Activated T-cell treated with anti-CD3 and anti-CD28 coated beads for 24 hours (primary cell): ENCODE data around the gene JADE2.
"Not testable (repeated sequence)": the region's sequence is repeated elsewhere in the genome, so short reads cannot be mapped to it uniquely, and the experiment has no call there.

Experiments used
- DNase-seq: peaks from one replicate; pipeline ENCODE4 v3.0.0-alpha.2; 2020; ENCODE audit warnings: low read depth

The JADE2 gene

GRCh38 chr5:134592141-134592746 is 66.8 kb downstream of the JADE2 start:
- DNase-seq: no peak

- DNase-seq: no peak
Measured at GRCh38 chr5:134594336-134594735, 68.9 kb downstream of the JADE2 start.

- no peak for DNase-seq
Measured at GRCh38 chr5:134594797-134595457, 69.5 kb downstream of the JADE2 start.

DNA sequence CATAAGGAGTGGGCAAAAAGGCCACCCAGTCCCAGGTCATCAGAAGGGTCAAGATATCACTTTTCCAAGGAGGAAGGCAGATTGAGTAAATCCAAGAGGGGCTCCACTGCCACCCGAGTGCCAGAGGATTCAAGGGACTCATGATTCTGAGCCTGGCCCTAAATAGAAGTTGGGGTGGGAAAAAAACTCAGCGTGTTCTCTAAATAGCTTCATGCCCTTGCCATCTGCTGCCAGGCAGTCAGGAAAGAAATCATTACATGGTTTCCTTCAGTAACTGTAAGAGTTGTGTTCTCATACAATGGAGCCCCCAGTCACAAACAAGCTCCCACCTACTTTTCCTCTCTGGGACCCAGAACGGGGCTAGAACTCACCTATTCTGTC is 70.0 kb downstream of the JADE2 start:
- DNase-seq: no peak

GRCh38 chr5:134599820-134600219 is 74.3 kb downstream of the JADE2 start:
- DNase-seq: not testable (repeated sequence)

DNA sequence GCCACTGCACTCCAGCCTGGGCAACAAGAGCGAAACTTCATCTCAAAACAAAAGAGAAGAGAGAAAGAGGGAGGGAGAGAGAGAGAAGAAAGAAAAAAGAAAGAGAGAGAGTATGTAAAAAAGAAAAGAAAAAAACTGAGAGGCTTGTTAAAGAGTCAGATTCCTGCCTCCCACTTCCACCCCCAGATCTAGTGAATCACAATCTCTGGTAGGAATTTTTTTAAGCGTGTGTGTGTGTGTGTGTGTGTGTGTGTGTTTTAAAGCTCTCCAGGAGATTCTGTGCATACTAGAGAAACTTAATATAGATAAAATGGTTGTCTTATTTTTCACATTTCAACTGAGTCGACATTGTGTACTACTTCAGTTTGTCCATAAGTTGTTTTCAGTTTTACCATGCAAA is 75.1 kb downstream of the JADE2 start:
- DNase-seq: no peak

DNA sequence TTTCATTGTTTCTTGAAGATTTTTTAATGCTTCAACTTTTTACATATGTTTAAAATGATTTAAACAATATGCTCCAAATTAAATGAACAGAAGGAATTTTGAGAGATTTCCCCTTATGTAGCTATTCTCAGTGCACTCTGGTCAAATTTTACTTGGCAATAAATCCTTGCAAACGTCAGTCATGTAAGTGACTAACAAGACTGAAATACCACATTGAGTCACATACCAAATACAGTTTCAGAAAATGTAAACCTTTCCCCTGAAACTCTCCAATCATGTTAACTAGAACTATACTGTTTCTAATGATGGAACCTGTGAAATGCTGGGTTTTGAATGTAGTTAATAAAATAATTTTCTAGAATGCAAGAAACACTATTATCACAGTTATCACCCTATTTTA is 77.6 kb downstream of the JADE2 start:
- DNase-seq: no peak

- DNase-seq: no peak
Measured at GRCh38 chr5:134604908-134605307, 79.4 kb downstream of the JADE2 start.

- no peak for DNase-seq
Measured at GRCh38 chr5:134606726-134607125, 81.3 kb downstream of the JADE2 start.

- no peak for DNase-seq
Measured at GRCh38 chr5:134608555-134608954, 83.1 kb downstream of the JADE2 start.

GRCh38 chr5:134609232-134609851 is 83.9 kb downstream of the JADE2 start:
- no peak for DNase-seq

DNA sequence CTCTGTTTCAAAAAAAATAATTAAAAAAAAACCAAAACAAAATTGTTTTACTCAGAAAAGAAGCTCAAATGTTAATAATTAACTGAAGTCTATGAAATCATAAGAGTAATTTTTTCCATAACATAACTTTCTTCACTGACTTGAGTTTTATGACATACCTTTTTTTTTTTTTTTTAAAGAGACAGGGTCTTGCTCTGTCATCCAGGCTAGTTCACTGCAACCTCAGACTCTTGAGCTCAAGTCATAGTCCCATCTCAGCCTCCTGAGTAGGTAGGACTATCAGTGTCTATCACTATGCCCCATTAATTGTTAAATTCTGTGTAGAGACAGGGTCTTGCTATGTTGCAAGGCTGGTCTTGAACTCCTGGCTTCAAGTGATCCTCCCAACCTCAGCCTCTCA is 85.3 kb downstream of the JADE2 start:
- DNase-seq: no peak

- no peak for DNase-seq
Measured at GRCh38 chr5:134611515-134611914, 86.0 kb downstream of the JADE2 start.

DNA sequence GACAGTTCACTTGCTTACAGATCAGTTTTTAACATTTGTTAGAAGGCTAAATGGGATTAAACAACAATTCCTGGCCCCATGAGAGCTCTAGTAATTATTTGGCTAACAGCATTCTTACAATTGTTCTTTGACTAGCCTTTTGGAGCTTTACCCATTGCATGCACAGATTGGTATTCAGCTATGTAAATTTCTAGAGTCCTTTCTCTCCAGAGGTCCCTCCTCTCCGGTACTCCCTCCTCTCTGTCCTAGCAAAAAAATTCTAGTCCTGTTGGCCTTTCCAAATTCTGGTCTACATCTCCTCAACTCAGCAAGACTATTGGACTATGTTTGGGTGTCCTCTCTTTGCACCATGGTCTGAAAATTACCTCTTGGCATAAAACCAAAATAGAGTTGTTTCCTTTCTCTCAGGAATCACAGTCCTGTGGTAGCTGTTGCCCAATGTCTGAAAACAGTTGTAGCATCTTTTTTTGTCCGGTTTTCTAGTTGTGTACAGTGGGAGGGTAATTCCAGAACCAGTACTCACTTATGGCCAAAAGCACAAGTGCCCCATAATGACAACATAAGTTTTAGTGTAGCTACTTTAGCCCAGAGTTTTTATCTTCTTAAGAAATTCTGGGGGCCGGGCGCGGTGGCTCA is 89.1 kb downstream of the JADE2 start:
- no peak for DNase-seq

GRCh38 chr5:134620634-134621033 is 95.2 kb downstream of the JADE2 start:
- DNase-seq: no peak

GRCh38 chr5:134625559-134625958 is 100.1 kb downstream of the JADE2 start:
- no peak for DNase-seq

- DNase-seq: no peak
Measured at GRCh38 chr5:134626369-134627014, 101.0 kb downstream of the JADE2 start.
